Subcutaneous adipose tissue (tissue), 4 donors: ENCODE measurements around the gene ZFPM1. TPM values are rescaled to one million over a fixed set of nuclear protein-coding genes. Genes with fewer than 3 reads are reported as not detected.

Source experiments
- total RNA-seq, 4 donors: library from RNA; depleted of rRNA; stranded (reverse); fragments of >200 nt; gene quantifications; one replicate each; pipeline ENCODE4 v1.1.0, GENCODE V29; 2016
- TF ChIP-seq, protein P1 (sequence below): fragments of 450-650 bp; IDR thresholded peaks from one replicate; pipeline ENCODE4 v1.5.1; 2016; ENCODE audit warnings: low read depth, mild to moderate bottlenecking, control low read depth, antibody characterized with exemption, moderate library complexity

Gene ZFPM1
- total RNA-seq, 4 donors from 2014 or later = 0.17 to 0.57 (median 0.44) TPM; not detected in 1

DNA sequence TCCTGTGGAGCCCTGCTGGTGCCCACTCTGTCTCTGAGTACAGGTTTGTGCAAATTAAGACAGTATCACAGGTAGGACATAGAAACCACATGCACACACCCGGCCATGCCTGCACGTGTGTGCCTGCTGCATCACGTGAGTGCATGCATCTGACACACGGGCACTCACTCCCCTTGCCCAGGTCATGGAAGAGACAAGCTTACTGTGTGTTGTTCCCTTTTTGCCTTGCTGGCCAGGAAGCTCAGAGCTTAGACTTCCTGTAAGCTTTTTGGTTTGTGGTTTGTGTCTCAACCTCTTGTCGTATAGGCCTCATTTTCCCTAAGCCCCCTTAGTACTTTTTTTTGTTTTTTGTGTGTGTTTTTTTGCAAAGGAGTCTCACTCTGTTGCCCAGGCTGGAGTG, 45.3 kb upstream of the ZFPM1 start:
- TF ChIP-seq, protein P1, sequence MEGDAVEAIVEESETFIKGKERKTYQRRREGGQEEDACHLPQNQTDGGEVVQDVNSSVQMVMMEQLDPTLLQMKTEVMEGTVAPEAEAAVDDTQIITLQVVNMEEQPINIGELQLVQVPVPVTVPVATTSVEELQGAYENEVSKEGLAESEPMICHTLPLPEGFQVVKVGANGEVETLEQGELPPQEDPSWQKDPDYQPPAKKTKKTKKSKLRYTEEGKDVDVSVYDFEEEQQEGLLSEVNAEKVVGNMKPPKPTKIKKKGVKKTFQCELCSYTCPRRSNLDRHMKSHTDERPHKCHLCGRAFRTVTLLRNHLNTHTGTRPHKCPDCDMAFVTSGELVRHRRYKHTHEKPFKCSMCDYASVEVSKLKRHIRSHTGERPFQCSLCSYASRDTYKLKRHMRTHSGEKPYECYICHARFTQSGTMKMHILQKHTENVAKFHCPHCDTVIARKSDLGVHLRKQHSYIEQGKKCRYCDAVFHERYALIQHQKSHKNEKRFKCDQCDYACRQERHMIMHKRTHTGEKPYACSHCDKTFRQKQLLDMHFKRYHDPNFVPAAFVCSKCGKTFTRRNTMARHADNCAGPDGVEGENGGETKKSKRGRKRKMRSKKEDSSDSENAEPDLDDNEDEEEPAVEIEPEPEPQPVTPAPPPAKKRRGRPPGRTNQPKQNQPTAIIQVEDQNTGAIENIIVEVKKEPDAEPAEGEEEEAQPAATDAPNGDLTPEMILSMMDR = no peak

DNA sequence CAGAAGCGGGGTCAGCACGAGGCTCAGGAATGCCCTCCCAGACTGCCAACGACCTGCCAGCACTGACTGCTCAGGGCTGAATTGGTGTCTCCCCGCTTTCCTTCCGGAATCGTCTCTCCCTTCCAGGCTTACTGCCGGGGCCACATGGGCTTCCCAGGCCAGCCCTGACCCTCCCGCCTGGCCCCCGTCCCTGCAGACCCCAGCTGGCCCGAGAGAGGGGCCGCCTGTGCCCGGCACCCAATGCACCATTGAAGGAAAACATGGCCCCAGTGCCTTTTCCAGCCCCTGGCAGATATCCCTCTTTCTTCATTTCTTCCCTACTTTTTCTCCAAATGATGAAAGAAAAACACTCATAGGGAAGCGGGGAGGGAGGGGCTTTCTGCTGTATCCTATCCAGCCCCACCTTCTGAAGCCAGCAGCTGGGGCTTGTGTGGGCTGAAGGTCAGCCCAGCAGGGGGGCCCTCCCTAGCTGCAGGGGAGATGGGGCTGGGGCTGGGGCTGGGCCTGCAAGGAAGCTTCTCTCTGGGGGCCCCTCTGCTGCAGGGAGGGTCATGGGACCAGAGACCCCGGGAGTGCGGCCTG, 44.4 kb upstream of the ZFPM1 start:
- TF ChIP-seq, protein P1 = no peak

DNA sequence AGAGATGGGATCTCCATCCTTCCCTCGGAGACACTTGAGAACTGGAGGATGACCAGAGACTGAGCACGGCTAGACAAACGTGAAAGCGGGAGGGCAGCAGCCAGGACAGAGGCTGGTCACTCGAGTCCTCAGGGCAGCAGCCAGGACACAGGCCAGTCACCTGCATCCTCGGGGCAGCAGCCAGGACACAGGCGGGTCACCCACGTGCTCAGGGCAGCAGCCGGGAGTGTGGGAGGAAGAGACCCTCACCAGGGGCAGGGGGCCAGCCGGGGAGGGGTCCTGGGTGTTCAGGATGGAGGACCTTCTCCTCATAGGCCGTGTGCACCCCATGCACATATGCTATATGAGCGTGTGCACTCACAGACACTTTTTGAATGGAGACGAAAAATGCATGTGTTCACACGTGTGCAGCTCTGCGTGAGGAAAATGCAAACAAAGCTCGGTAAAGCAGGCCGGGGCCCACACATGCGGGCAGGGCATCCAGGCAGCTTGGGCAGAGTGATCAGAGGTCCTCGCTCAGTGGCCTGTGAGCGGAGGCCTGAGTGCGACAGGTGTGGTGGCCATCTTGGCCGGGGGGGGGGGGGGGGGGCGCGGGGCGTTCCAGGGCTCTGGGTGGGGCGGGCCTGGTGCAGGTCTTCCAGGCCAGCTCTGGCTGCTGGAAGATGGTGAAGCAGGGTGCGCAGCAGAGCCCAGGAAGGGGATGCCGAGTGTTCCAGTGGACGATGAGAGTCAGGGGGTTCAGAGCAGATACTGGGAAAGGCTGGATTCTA, 43.6 kb upstream of the ZFPM1 start:
- TF ChIP-seq, protein P1 = no peak

DNA sequence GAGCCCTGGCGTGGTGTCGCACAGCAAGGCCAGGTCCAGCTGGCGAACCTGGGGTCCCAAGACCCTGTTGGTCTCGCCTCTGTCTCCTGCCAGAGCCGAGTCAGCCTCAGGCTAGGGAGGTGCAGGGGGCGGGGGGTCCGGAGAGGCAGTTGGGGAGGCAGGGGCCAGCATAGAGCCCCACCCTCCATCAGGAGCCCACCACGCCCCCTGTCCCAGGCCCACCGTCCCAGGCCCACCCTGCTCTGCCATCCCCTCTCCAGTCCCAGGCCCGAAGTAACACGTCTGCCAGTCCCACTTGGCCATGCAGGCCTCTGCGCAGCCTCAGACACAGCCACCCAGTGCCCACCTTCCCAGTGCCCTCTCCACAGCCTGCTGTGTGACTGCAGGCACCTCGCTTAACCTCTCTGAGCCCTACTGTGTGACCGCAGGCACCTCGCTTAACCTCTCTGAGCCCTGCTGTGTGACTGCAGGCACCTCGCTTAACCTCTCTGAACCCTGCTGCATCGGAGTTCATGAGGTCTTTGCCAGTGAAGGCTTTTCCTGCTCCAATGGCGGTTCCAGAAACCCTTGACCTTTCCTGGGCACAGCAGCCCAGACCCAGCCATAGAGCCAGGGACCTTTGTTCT, 41.0 kb upstream of the ZFPM1 start:
- TF ChIP-seq, protein P1 = no peak

DNA sequence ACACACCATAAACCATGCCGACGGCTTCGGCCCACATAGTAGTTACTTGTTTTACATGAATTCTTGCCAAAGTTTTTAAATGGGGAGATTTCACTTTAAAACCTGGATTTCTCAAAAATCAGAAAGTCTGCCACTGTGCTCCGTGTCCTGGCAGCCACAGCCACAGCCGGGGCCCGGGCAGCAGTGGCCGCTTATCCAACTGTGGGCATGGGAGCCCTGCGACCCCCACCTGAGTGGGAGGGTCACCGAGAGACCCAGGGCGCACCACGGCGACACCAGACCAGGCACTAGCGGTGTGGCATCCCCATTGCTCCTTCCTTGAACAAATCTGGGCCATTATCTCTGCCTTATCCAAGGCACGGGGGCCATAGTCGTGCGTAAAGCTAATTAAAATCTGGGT, 40.3 kb upstream of the ZFPM1 start:
- TF ChIP-seq, protein P1 = no peak

DNA sequence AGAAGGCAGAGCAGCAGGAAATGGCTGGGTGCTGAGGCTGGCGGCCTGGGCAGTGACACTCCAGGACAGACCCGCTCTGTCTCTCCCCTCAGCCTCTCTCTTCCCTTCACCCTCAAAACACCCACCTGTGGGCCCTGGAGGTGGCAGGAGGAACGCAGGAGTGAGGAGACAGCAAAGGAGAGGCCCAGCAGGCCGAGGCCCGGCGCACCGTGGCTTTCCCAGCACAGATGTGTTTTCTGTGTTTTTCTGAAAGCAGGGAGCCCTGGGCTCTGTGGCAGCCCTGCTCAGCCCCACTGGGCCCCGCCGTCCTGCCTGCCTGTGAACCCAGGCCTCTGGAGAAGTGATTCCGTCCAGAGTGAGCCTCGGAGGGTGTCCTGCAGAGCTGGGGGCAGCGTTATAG, 39.8 kb upstream of the ZFPM1 start:
- TF ChIP-seq, protein P1 = no peak

DNA sequence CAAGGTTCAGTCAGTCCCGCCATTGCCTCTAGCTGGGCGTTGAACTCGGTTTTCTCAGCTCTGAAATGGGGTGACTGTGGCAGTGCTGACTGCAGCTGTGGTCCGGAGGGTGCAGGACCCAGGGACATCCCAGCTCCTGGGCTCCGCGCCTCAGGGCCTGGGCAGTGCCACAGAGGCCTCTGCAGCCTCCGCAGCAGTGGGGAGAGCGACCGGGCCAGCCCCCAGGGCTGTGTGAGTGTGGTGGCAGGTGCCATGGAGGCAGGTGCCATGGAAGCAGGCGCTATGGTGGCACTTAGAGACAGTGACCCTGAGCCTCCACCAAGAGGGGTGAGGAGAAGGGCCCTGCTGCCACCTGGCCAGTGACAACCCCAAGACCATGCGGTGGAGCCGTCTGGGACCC, 39.4 kb upstream of the ZFPM1 start:
- TF ChIP-seq, protein P1 = no peak
